Naive thymus-derived CD4-positive, alpha-beta T cell (primary cell): ENCODE measurements around the gene DPYSL4. TPM values are rescaled to one million over a fixed set of nuclear protein-coding genes. Genes with fewer than 3 reads are reported as not detected.
"Not testable (repeated sequence)": the region's sequence is repeated elsewhere in the genome, so short reads cannot be mapped to it uniquely, and the experiment has no call there.

Experiments used
- ATAC-seq: fragments of 150-1000 bp; cut with Tn5 transposase; 2 replicates; pipeline ENCODE4 v1.10.0; 2021; ENCODE audit warnings: mild to moderate bottlenecking, moderate library complexity
- CTCF ChIA-PET: fragments of 350-600 bp; sonication (Branson Sonifier 250); formaldehyde crosslinking; loops from one replicate; lab custom pipeline; 2021; ENCODE audit warnings: antibody characterized with exemption; lab: Charles Lee
- POLR2A ChIA-PET: fragments of 350-600 bp; sonication (Branson Sonifier 250); formaldehyde crosslinking; loops from one replicate; lab custom pipeline; 2021; ENCODE audit warnings: antibody characterized with exemption, inconsistent platforms; lab: Charles Lee
- DNase-seq, 9 donors: peaks; one replicate each; pipeline versions ENCODE4 v3.0.0 to v3.0.0-alpha.2; 2020 to 2022; ENCODE audit warnings: mixed read lengths in 1 of 9
- H3K27ac ChIP-seq: one replicate; pipeline ENCODE4 v1.7.0; 2013; ENCODE audit warnings: mild to moderate bottlenecking, low read depth, low read length, moderate library complexity
- H3K27me3 ChIP-seq, 2 donors: one replicate each; pipeline ENCODE4 v1.7.0; 2013; ENCODE audit warnings: low read length in 2 of 2, mild to moderate bottlenecking in 2 of 2, moderate library complexity in 2 of 2; ENCODE audit not compliant: control insufficient read depth in 2 of 2, insufficient read depth in 2 of 2
- H3K36me3 ChIP-seq, 3 experiments: 1 replicate in 2 of 3; 2 replicates in 1 of 3; pipeline ENCODE4 v1.7.0; 2013; ENCODE audit warnings: low read length in 3 of 3, mild to moderate bottlenecking in 3 of 3, moderate library complexity in 1 of 3; ENCODE audit not compliant: insufficient read depth in 3 of 3, control insufficient read depth in 2 of 3
- H3K4me1 ChIP-seq, 2 donors: one replicate each; pipeline ENCODE4 v1.7.0; 2013; ENCODE audit warnings: low read length in 2 of 2, mild to moderate bottlenecking in 2 of 2, moderate library complexity in 1 of 2; ENCODE audit not compliant: control insufficient read depth in 2 of 2, insufficient read depth in 2 of 2
- H3K4me3 ChIP-seq: 2 replicates; pipeline ENCODE4 v1.7.0; 2013; ENCODE audit warnings: mild to moderate bottlenecking, low read length
- H3K9me3 ChIP-seq, 3 experiments: 1 replicate in 2 of 3; 2 replicates in 1 of 3; pipeline ENCODE4 v1.7.0; 2013; ENCODE audit warnings: low read length in 3 of 3; ENCODE audit not compliant: control insufficient read depth in 2 of 3
- H3K27ac Mint-ChIP-seq, 9 donors: one replicate each; pipeline ENCODE4 v1.8.0; 2020 to 2022; ENCODE audit warnings: mixed read lengths in 9 of 9, mild to moderate bottlenecking in 8 of 9, moderate library complexity in 5 of 9, inconsistent platforms in 2 of 9
- H3K27me3 Mint-ChIP-seq, 5 donors: one replicate each; pipeline ENCODE4 v1.8.0; 2021 to 2022; ENCODE audit warnings: mixed read lengths in 5 of 5, mild to moderate bottlenecking in 1 of 5
- H3K36me3 Mint-ChIP-seq, 5 donors: one replicate each; pipeline ENCODE4 v1.8.0; 2020 to 2022; ENCODE audit warnings: mixed read lengths in 5 of 5, mild to moderate bottlenecking in 3 of 5, inconsistent platforms in 1 of 5
- H3K4me1 Mint-ChIP-seq, 7 donors: one replicate each; pipeline ENCODE4 v1.8.0; 2020 to 2022; ENCODE audit warnings: mixed read lengths in 7 of 7, mild to moderate bottlenecking in 3 of 7, inconsistent platforms in 1 of 7
- H3K4me3 Mint-ChIP-seq, 10 donors: one replicate each; pipeline ENCODE4 v1.8.0; 2020 to 2022; ENCODE audit warnings: mild to moderate bottlenecking in 10 of 10, mixed read lengths in 10 of 10, moderate library complexity in 6 of 10, inconsistent platforms in 2 of 10
- H3K9me3 Mint-ChIP-seq, 11 donors: one replicate each; pipeline ENCODE4 v1.8.0; 2020 to 2022; ENCODE audit warnings: mixed read lengths in 11 of 11, mild to moderate bottlenecking in 4 of 11, inconsistent platforms in 1 of 11, moderate library complexity in 1 of 11
- intact Hi-C, 2 donors: fragments of 100-400 bp; cut with micrococcal nuclease; formaldehyde crosslinking; loops; one replicate each; pipeline ENCODE4 v1.15.1; 2023
- polyA plus RNA-seq, 2 donors: library from polyadenylated mRNA; unstranded; fragments of 300-500 nt; fragmentation: Illumina TruSeq; gene quantifications; one replicate each; pipeline ENCODE4 v1.2.3, GENCODE V29; 2021
- total RNA-seq, 6 experiments: library from RNA in 5 of 6; stranded (reverse) in 5 of 6; gene quantifications; 1 replicate in 5 of 6; 2 replicates in 1 of 6; pipeline ENCODE4 v1.2.3 and lab custom pipeline; 2021 to 2026

DPYSL4 gene
- total and polyA plus RNA-seq, 7 experiments from 2014 or later, result 0.35 to 60.0 (median 9.4) TPM

GRCh38 chr10:132158823-132159222 is 27.9 kb upstream of the DPYSL4 start:
- H3K9me3 Mint-ChIP-seq, result peaks cover 0 to 11% (median 0%) of the 10 kb centered on the region in 11 donors
- intact Hi-C loops, result loop anchor here (1.0 to 5.0 kb wide), 8 partner anchors 27 to 1118 kb away; partner anchors contain the start of genes ADAM8 (in 1 of the 2), DPYSL4 (in 1 of the 2), INPP5A (in 1 of the 2) and LRRC27 (in 1 of the 2)
- H3K36me3 ChIP-seq, result no peaks in the 10 kb centered on the region
- no peaks in the 10 kb centered on the region for H3K27me3 ChIP-seq
- ChIA-PET CTCF (no interaction called here), POLR2A (no interaction called here)
- ATAC-seq, result no peak
- H3K4me1 Mint-ChIP-seq, result peaks cover 13 to 50% (median 40%) of the 10 kb centered on the region in 7 donors
- H3K27me3 Mint-ChIP-seq, result no peaks in the 10 kb centered on the region
- H3K27ac ChIP-seq, result peak overlapping the region; percentile 99
- H3K9me3 ChIP-seq, result no peaks in the 10 kb centered on the region
- peak overlapping the region in 8 of 9 donors; percentile 46 to 100 (median 98) for H3K27ac Mint-ChIP-seq
- peak overlapping the region; percentile 38 for H3K4me3 ChIP-seq
- peaks cover 23 to 36% of the 10 kb centered on the region in 2 donors for H3K4me1 ChIP-seq
- peak overlapping the region in 9 of 10 donors; percentile 34 to 79 (median 65) for H3K4me3 Mint-ChIP-seq
- DNase-seq, result peak in 7 of 9 donors; percentile 35 to 86 (median 53)
- peaks cover 0 to 3% (median 0%) of the 10 kb centered on the region in 5 donors for H3K36me3 Mint-ChIP-seq

- H3K36me3 ChIP-seq, H3K27me3 Mint-ChIP-seq, CTCF ChIA-PET, H3K27me3 ChIP-seq, H3K36me3 Mint-ChIP-seq, POLR2A ChIA-PET, H3K9me3 ChIP-seq: not testable (repeated sequence)
- H3K27ac Mint-ChIP-seq, result peak overlapping the region in 8 of 9 donors; percentile 46 to 100 (median 98)
- peaks cover 17 to 58% (median 46%) of the 10 kb centered on the region in 7 donors for H3K4me1 Mint-ChIP-seq
- DNase-seq, result peak in 8 of 9 donors; percentile 40 to 89 (median 61)
- H3K4me3 Mint-ChIP-seq, result peak overlapping the region in 9 of 10 donors; percentile 34 to 79 (median 65)
- peaks cover 0 to 11% (median 0%) of the 10 kb centered on the region in 11 donors for H3K9me3 Mint-ChIP-seq
- intact Hi-C loops, result loop anchor here (1.0 to 5.0 kb wide), 6 partner anchors 27 to 1118 kb away; partner anchors contain the start of genes ADAM8 (in 1 of the 2), DPYSL4 (in 1 of the 2) and INPP5A (in 1 of the 2)
- Histone ChIP-seq H3K4me3 (peak overlapping the region; percentile 38), H3K4me1 (peaks cover 23 to 36% of the 10 kb centered on the region in 2 donors), H3K27ac (peak overlapping the region; percentile 99)
- ATAC-seq, result peak; percentile 42
Observed at GRCh38 chr10:132159302-132160230, 27.2 kb upstream of the DPYSL4 start.

- DNase-seq, result peak in 2 of 9 donors; percentile 22 to 57
- H3K27me3 Mint-ChIP-seq, CTCF ChIA-PET, H3K27me3 ChIP-seq, H3K36me3 ChIP-seq, H3K4me3 ChIP-seq, H3K36me3 Mint-ChIP-seq, ATAC-seq, H3K9me3 ChIP-seq, POLR2A ChIA-PET: not testable (repeated sequence)
- H3K9me3 Mint-ChIP-seq, result peaks cover 0 to 11% (median 0%) of the 10 kb centered on the region in 11 donors
- peaks cover 23 to 36% of the 10 kb centered on the region in 2 donors for H3K4me1 ChIP-seq
- peak overlapping the region in 7 of 9 donors; percentile 74 to 100 (median 98) for H3K27ac Mint-ChIP-seq
- H3K4me1 Mint-ChIP-seq, result peaks cover 17 to 59% (median 48%) of the 10 kb centered on the region in 7 donors
- intact Hi-C loops, result loop anchor here in 1 of 2 donors (5.0 kb wide), 1 partner anchor 377 kb away; the partner anchor contains the start of gene INPP5A
- peak overlapping the region; percentile 99 for H3K27ac ChIP-seq
- peak overlapping the region in 1 of 10 donors; percentile 75 for H3K4me3 Mint-ChIP-seq
Observed at GRCh38 chr10:132160231-132160630, 26.5 kb upstream of the DPYSL4 start.

GRCh38 chr10:132160834-132161622 is 25.7 kb upstream of the DPYSL4 start:
- H3K27me3 ChIP-seq, POLR2A ChIA-PET, H3K36me3 Mint-ChIP-seq, H3K36me3 ChIP-seq, H3K9me3 ChIP-seq, H3K4me3 ChIP-seq, ATAC-seq, H3K27me3 Mint-ChIP-seq: not testable (repeated sequence)
- intact Hi-C loops, result loop anchor here in 1 of 2 donors (5.0 kb wide), 1 partner anchor 376 kb away; the partner anchor contains the start of gene INPP5A
- H3K4me1 ChIP-seq, result peaks cover 23 to 36% of the 10 kb centered on the region in 2 donors
- H3K27ac ChIP-seq, result peak overlapping the region; percentile 80
- H3K9me3 Mint-ChIP-seq, result peaks cover 0 to 11% (median 0%) of the 10 kb centered on the region in 11 donors
- H3K27ac Mint-ChIP-seq, result peak overlapping the region in 7 of 9 donors; percentile 41 to 98 (median 94)
- H3K4me3 Mint-ChIP-seq, result peak overlapping the region in 5 of 10 donors; percentile 44 to 70 (median 47)
- CTCF ChIA-PET, result interaction anchor here (0.6 kb wide), 1 partner anchor 247 kb away, joined by 4 read pairs; no protein-coding TSS in a partner anchor
- DNase-seq, result peak in 4 of 9 donors; percentile 34 to 79 (median 60)
- peaks cover 17 to 59% (median 48%) of the 10 kb centered on the region in 7 donors for H3K4me1 Mint-ChIP-seq

GRCh38 chr10:132162021-132162531 is 24.7 kb upstream of the DPYSL4 start:
- Mint-ChIP-seq H3K4me3 (peak overlapping the region; percentile 25 to 90 (median 71)), H3K4me1 (peaks cover 20 to 63% (median 52%) of the 10 kb centered on the region in 7 donors), H3K27me3 (no peaks in the 10 kb centered on the region), H3K27ac (peak overlapping the region; percentile 81 to 99 (median 98)), H3K9me3 (peaks cover 0 to 11% (median 0%) of the 10 kb centered on the region in 11 donors), H3K36me3 (peaks cover 0 to 3% (median 0%) of the 10 kb centered on the region in 5 donors)
- Histone ChIP-seq H3K27ac (peak overlapping the region; percentile 80), H3K9me3 (no peaks in the 10 kb centered on the region), H3K36me3 (no peaks in the 10 kb centered on the region), H3K4me1 (peaks cover 23 to 36% of the 10 kb centered on the region in 2 donors), H3K4me3 (peak overlapping the region; percentile 35), H3K27me3 (no peaks in the 10 kb centered on the region)
- ChIA-PET POLR2A (interaction anchor here (1.2 kb wide), 1 partner anchor 23 kb away, joined by 5 read pairs; no protein-coding TSS in a partner anchor), CTCF (no interaction called here)
- intact Hi-C loops, result loop anchor here (1.0 to 5.0 kb wide), 5 partner anchors 23 to 375 kb away; partner anchors contain the start of gene INPP5A (in 2 of the 2)
- DNase-seq (peak in 7 of 9 donors; percentile 31 to 65 (median 39)), ATAC-seq (peak; percentile 37)
